ENCODE results near the gene TMEM98. TPM values are rescaled to one million over a fixed set of nuclear protein-coding genes. Genes with fewer than 3 reads are reported as not detected.

The TMEM98 gene
- total RNA-seq, 2 donors from 2014 or later = 98.3 to 206 TPM

DNA sequence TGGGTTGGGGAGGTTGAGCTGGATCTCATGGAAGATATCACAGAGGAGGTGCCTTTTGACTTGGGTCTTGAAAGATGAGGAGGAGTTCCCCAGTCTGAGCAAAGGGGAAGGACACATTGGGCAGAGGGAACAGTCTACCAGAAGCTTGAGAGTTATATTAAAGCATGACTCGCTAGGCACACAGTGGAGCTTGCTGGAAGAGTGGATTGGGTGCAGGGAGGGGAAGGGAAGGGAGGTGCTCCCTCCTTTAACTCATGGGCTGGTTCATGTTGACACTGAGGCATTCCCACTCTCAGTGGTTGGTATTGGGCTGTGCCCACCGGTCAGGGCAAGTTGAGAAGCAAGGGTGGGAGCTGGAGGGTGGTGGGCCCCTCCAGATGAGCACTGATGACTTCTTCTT lies 5.9 kb downstream of the TMEM98 start:
- WGBS = 80% methylated on average over 2 of the region's 2 CpGs
- H3K36me3 ChIP-seq = no peaks in the 10 kb centered on the region
- no peak overlapping the region for H3K4me3 ChIP-seq
- no peak overlapping the region for H3K27ac ChIP-seq
- H3K27me3 ChIP-seq (replicated peaks; ENCODE audit: insufficient read depth) = no peaks in the 10 kb centered on the region
- H3K9me3 ChIP-seq = no peaks in the 10 kb centered on the region
- TF ChIP-seq POLR2AphosphoS5 (IDR thresholded peaks at IDR 0.05) (no peak), CTCF (IDR thresholded peaks at IDR 0.05) (no peak), POLR2A (IDR thresholded peaks at IDR 0.05) (no peak)
- intact Hi-C loops (cut with DNase I) = no loop called here
- no peak for DNase-seq (ENCODE audit: low spot score)
- H3K4me1 ChIP-seq (replicated peaks) = no peaks in the 10 kb centered on the region

DNA sequence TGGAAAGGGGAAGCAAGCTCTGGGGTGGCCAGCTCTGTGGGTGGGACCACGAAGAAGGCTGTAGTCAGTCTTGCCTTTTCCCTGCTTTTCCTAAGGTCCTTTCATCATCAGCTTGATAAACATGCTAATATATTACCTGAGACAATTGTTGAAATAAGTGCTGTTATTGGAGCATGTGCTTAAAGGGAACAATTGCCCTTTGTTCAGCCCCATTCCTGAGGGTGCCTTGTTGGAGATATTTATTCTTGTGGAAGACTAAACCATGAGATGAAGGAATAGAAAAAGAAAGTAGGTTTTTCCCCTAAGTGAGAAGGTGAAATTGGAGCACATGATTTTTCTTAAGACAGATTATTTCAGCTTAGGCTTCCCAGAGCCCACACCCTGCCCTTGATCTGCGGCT lies 7.8 kb downstream of the TMEM98 start:
- 71% methylated on average over 2 of the region's 2 CpGs for WGBS
- H3K4me1 ChIP-seq (replicated peaks) = no peaks in the 10 kb centered on the region
- no peak overlapping the region for H3K27ac ChIP-seq
- no peak overlapping the region for H3K4me3 ChIP-seq
- H3K9me3 ChIP-seq = no peaks in the 10 kb centered on the region
- DNase-seq (ENCODE audit: low spot score) = no peak
- intact Hi-C loops (cut with DNase I) = no loop called here
- no peak for TF ChIP-seq CTCF (IDR thresholded peaks at IDR 0.05)
- TF ChIP-seq POLR2AphosphoS5 (IDR thresholded peaks at IDR 0.05) = no peak
- TF ChIP-seq POLR2A (IDR thresholded peaks at IDR 0.05) = no peak
- peaks cover 0 to 3% of the 10 kb centered on the region in 2 donors for H3K36me3 ChIP-seq
- no peaks in the 10 kb centered on the region for H3K27me3 ChIP-seq (replicated peaks; ENCODE audit: insufficient read depth)

GRCh38 chr17:32936186-32936893 lies 8.4 kb downstream of the TMEM98 start:
- intact Hi-C loops (cut with DNase I) = no loop called here

DNA sequence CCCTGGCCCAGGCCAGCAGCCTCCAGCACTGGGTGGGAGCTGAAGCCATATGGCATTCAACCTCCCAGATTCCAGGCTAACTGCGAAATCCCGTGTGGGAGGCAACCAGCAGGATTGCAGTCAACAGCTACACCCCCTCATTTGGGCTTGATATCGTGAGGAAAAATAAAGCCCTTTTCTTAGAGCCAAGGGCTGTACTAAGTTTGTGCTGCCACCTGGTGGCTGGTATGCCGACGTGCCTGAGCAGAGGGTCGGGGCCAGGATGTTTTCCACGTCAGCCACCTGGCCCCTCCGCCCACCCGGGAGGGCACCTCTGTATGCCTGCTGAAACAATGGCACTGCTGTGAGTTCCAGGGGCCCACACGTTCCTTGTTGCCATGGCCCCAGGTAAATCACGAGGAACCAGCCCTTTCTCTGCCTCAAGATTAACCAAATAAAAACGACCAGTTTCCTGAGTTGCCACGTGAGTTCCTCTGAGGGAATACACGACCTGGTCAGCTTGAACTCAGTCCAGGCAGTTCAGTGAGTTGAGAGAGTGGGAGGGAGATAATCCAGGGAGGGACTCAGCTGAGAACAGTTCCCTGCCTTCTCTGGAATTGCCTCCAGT lies 9.0 kb downstream of the TMEM98 start:
- 7% methylated on average over 12 of the region's 14 CpGs for WGBS
- Histone ChIP-seq H3K4me1 (replicated peaks) (no peaks in the 10 kb centered on the region), H3K36me3 (peaks cover 0 to 9% of the 10 kb centered on the region in 2 donors), H3K4me3 (no peak overlapping the region), H3K27me3 (replicated peaks; ENCODE audit: insufficient read depth) (no peaks in the 10 kb centered on the region), H3K9me3 (no peaks in the 10 kb centered on the region), H3K27ac (peak overlapping the region; percentile 52 to 66)
- peak; percentile 72 for DNase-seq (ENCODE audit: low spot score)
- intact Hi-C loops (cut with DNase I) = no loop called here
- TF ChIP-seq POLR2AphosphoS5 (IDR thresholded peaks at IDR 0.05) = peak; percentile 58
- TF ChIP-seq POLR2A (IDR thresholded peaks at IDR 0.05) = no peak
- TF ChIP-seq CTCF (IDR thresholded peaks at IDR 0.05) = peak; percentile 71 to 91 (median 88)

More at GRCh38 chr17:32936186-32936893, 8.4 kb downstream of the TMEM98 start:
- no peaks in the 10 kb centered on the region for H3K9me3 ChIP-seq
- H3K27ac ChIP-seq = peak overlapping the region; percentile 52 to 66
- no peak overlapping the region for H3K4me3 ChIP-seq
- no peaks in the 10 kb centered on the region for H3K4me1 ChIP-seq (replicated peaks)
- H3K36me3 ChIP-seq = peaks cover 0 to 9% of the 10 kb centered on the region in 2 donors
- TF ChIP-seq POLR2A (IDR thresholded peaks at IDR 0.05) = no peak
- no peaks in the 10 kb centered on the region for H3K27me3 ChIP-seq (replicated peaks; ENCODE audit: insufficient read depth)
- WGBS = 69% methylated on average over 11 of the region's 15 CpGs
- no peak for DNase-seq (ENCODE audit: low spot score)

GRCh38 chr17:32940706-32941390 lies 12.9 kb downstream of the TMEM98 start:
- Histone ChIP-seq H3K36me3 (peaks cover 0 to 9% of the 10 kb centered on the region in 2 donors), H3K27me3 (replicated peaks; ENCODE audit: insufficient read depth) (no peaks in the 10 kb centered on the region)
- WGBS = 86% methylated on average over 10 of the region's 10 CpGs

More at GRCh38 chr17:32940706-32941390, 12.9 kb downstream of the TMEM98 start:
- TF ChIP-seq POLR2AphosphoS5 (IDR thresholded peaks at IDR 0.05) (no peak), CTCF (IDR thresholded peaks at IDR 0.05) (no peak), POLR2A (IDR thresholded peaks at IDR 0.05) (no peak)
- no peak overlapping the region for H3K27ac ChIP-seq
- H3K4me3 ChIP-seq = no peak overlapping the region
- H3K9me3 ChIP-seq = no peaks in the 10 kb centered on the region
- H3K4me1 ChIP-seq (replicated peaks) = no peaks in the 10 kb centered on the region
- intact Hi-C loops (cut with DNase I) = no loop called here
- no peak for DNase-seq (ENCODE audit: low spot score)

Measured in prostate gland (tissue), 2 donors.